ENCODE data around the gene ROMO1.
A peak's percentile ranks its signal among the peaks of the same experiment; 100 is the strongest.

ROMO1 gene

DNA sequence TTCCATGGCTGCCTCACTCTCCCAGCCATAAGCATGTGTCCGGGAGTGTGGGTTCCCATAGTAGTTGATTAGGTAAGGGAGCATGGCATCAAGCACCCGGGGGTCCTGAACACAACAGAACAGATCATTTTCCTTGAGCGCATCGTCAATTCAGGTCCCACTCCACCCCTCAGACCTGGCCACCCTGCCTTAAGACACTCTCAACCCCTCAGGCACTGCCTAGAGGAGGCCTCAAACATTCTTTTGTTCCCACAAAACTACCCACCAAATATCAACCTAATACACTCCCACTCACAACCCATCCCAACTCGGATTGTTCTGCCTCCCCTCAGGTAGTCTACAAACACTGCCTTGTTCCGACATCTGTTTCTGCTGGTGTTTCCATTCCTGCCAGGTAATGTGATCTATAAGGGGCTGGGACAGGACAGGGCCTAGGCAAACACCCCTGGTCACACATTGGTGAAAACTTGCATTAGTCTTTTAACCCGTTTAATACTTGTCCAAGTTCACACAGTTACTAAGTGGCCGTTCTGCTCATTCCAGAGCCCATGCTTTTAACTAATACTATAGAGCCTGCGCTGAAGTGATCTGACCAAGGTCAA is 1.4 kb upstream of the ROMO1 start:
- TF ChIP-seq CTCF (IDR thresholded peaks at IDR 0.05; ENCODE audit: insufficient read depth, low read depth, low read length, missing control alignments) = no peak
- no peak for DNase-seq (ENCODE audit: low read depth)
- H3K4me3 ChIP-seq (ENCODE audit: low read depth, low read length) = peak overlapping the region; percentile 99

DNA sequence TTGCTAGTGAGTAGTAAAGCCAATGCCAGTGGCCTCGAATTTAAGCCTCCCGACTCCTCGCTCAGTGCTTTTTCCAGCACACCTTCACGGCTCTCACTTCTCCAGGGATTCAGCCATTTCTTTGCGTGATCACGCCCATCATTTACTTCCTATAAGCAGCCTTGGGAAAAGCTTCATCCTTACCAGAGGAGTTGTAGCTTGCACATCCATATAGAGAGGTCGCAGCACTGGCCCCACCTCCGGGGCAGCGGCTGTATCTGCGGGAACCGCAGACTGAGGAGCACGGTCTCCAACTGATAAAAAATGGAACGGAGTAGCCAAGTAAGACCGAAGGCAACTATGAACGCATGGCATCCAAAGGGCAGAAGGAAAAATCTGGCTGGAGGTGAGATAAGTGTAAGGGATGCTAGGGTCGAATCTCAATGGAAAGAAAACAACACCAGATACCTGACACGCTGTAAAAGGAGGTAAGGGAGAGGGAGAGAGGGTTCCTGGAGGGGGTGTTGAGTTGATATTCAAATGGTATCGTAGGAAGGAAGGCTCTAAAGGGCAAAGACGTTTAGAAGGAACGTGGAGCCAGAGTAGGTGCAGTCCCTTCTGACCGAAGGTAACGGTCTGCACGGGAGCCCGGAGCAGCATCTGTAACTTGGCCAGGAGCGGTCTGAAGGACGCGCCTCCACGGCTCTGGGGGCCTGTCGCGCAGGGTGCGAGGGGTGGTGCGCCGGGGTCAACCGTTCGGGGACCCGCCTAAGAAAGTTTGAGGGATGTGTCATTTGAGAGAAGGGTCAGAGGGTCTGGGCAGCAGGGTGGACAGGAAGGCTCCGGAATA is 693 bp upstream of the ROMO1 start:
- DNase-seq (ENCODE audit: low read depth) = no peak
- TF ChIP-seq CTCF (IDR thresholded peaks at IDR 0.05; ENCODE audit: insufficient read depth, low read depth, low read length, missing control alignments) = no peak
- peak overlapping the region; percentile 99 for H3K4me3 ChIP-seq (ENCODE audit: low read depth, low read length)

DNA sequence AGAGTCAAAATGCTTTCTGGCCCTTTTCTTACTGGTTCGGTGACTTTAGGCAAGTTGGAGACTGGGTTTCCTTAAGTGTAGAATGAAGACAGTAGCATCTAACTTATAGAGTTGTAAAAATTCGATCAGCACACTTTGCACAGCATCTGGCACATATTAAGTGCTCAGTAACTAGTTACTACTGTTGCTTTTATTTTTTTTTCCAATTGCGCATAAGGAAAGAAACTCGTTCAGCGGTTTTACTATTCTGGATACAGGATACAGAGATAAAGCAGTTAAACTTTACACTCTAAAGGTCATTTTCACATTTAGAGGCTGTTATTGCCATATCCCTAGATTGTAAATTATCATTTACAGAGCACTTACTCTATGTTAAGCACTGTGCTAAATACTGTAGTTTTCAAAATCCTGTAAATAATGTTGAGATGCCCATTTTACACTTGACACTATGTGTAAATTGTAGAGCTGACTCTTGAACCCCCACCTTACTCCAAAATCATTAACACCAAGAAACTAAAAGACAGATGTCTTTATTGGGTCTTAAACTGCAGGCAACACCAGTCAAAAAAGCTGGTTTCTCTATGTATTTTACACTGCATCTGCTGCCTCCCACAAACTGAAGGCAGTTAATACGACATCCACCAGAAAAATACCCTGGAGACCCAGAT is 886 bp downstream of the ROMO1 start:
- peak overlapping the region; percentile 99 for H3K4me3 ChIP-seq (ENCODE audit: low read depth, low read length)
- DNase-seq (ENCODE audit: low read depth) = no peak
- TF ChIP-seq CTCF (IDR thresholded peaks at IDR 0.05; ENCODE audit: insufficient read depth, low read depth, low read length, missing control alignments) = no peak

- DNase-seq (ENCODE audit: low read depth) = no peak
- H3K4me3 ChIP-seq (ENCODE audit: low read depth, low read length) = peak overlapping the region; percentile 99; the same call in 1 of the 2 replicates
- TF ChIP-seq CTCF (IDR thresholded peaks at IDR 0.05; ENCODE audit: insufficient read depth, low read depth, low read length, missing control alignments) = no peak
These were observed 1.5 kb downstream of the ROMO1 start for GRCh38 chr20:35700625-35701148.

DNA sequence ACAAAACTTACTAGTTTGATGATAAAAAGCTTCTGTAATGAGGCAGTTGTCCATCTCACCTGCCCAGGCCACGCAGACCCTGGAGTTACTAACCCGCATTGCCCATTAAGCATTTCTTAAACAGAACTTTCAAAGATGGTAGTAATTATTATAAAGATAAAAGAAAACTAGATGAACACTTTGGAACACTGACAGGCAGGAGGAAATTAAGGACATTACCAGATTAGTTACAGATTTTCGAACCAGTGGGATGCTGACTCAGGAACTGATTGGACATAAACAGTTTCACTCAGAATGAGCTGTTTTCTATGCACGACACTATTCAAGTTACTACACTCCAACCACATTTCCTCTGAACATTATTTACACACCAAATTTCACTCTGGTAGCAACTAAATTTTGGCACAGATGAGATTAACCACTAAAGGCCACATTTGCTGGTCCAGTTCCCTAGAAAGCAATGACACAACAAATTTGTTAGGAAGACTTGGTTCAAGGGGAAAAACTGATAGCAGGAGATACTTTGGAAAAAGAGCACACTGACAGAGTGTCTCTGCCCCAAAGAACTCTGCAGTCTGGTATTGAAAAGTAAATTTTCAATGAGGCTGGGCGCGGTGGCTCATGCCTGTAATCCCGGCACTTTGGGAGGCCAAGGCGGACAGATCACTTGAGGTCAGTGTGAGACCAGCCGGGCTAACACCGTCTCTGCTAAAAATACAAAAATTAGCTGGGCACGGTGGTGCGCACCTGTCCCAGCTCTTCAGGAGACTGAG is 3.0 kb downstream of the ROMO1 start:
- no peak for TF ChIP-seq CTCF (IDR thresholded peaks at IDR 0.05; ENCODE audit: insufficient read depth, low read depth, low read length, missing control alignments)
- H3K4me3 ChIP-seq (ENCODE audit: low read depth, low read length) = no peak overlapping the region
- DNase-seq (ENCODE audit: low read depth) = no peak

Measured in GM12865 (cell line).